ENCODE measurements around the gene C10orf143.

Gene C10orf143

DNA sequence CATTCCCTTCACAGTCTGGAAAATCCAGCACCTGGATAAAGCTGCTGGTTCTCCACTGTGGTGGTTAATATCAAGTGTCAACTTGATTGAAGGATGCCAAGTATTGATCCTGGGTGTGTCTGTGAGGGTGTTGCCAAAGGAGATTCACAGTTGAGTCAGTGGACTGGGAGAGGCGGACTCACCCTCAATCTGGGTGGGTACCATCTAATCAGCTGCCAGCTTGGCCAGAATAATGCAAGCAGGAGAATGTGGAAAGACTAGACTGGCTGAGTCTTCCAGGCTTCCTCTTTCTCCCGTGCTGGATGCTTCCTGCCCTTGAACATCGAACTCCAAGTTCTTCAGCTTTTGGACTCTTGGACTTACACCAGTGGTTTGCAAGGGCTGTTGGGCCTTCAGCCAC lies 48.4 kb downstream of the C10orf143 start:
- TF ChIP-seq, protein P1, sequence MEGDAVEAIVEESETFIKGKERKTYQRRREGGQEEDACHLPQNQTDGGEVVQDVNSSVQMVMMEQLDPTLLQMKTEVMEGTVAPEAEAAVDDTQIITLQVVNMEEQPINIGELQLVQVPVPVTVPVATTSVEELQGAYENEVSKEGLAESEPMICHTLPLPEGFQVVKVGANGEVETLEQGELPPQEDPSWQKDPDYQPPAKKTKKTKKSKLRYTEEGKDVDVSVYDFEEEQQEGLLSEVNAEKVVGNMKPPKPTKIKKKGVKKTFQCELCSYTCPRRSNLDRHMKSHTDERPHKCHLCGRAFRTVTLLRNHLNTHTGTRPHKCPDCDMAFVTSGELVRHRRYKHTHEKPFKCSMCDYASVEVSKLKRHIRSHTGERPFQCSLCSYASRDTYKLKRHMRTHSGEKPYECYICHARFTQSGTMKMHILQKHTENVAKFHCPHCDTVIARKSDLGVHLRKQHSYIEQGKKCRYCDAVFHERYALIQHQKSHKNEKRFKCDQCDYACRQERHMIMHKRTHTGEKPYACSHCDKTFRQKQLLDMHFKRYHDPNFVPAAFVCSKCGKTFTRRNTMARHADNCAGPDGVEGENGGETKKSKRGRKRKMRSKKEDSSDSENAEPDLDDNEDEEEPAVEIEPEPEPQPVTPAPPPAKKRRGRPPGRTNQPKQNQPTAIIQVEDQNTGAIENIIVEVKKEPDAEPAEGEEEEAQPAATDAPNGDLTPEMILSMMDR (conservative IDR thresholded peaks at IDR 0.05; ENCODE audit: low read depth, low read length) = no peak
- no peaks in the 10 kb centered on the region for H3K27me3 ChIP-seq (ENCODE audit: insufficient read depth, low read depth)
- no peaks in the 10 kb centered on the region for H3K79me2 ChIP-seq (ENCODE audit: insufficient read depth, low read depth)
- no peak overlapping the region for H3K4me3 ChIP-seq (IDR thresholded peaks at IDR 0.05; ENCODE audit: insufficient read depth, low read depth, low read length)
- H3K4me1 ChIP-seq (ENCODE audit: low read depth, poor library complexity, severe bottlenecking) = no peaks in the 10 kb centered on the region
- H3K27ac ChIP-seq = no peak overlapping the region
- H3K4me2 ChIP-seq = no peak overlapping the region
- H2AFZ ChIP-seq (ENCODE audit: low read depth) = no peak overlapping the region
- no peaks in the 10 kb centered on the region for H4K20me1 ChIP-seq (ENCODE audit: insufficient read depth)
- no peaks in the 10 kb centered on the region for H3K36me3 ChIP-seq (ENCODE audit: insufficient read depth)
- H3K9ac ChIP-seq = no peak overlapping the region

DNA sequence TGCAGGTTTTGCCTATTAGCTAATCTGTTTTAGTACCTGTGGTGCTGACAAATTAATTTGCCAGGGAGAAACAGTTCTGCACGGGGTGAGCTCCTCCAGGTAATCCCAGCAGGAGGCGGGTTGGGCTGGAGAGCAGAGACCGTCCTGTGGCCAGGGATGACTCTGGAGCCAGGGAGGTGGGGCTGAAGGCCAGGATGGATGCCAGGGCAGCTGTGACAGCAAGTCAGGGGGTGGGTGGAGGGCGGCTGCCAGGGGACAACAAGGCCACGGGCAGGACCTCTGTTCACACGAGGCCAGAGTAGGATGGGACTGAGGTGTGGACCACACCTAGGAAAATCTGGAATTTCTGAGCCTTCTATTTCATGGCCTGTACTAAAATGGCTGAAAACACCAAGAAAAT lies 48.9 kb downstream of the C10orf143 start:
- Histone ChIP-seq H4K20me1 (ENCODE audit: insufficient read depth) (no peaks in the 10 kb centered on the region), H3K9ac (no peak overlapping the region), H3K4me1 (ENCODE audit: low read depth, poor library complexity, severe bottlenecking) (no peaks in the 10 kb centered on the region), H3K27me3 (ENCODE audit: insufficient read depth, low read depth) (no peaks in the 10 kb centered on the region), H3K79me2 (ENCODE audit: insufficient read depth, low read depth) (no peaks in the 10 kb centered on the region), H3K27ac (no peak overlapping the region), H3K4me2 (no peak overlapping the region), H3K36me3 (ENCODE audit: insufficient read depth) (no peaks in the 10 kb centered on the region), H2AFZ (ENCODE audit: low read depth) (no peak overlapping the region), H3K4me3 (IDR thresholded peaks at IDR 0.05; ENCODE audit: insufficient read depth, low read depth, low read length) (no peak overlapping the region)
- TF ChIP-seq, protein P1 (conservative IDR thresholded peaks at IDR 0.05; ENCODE audit: low read depth, low read length) = no peak

DNA sequence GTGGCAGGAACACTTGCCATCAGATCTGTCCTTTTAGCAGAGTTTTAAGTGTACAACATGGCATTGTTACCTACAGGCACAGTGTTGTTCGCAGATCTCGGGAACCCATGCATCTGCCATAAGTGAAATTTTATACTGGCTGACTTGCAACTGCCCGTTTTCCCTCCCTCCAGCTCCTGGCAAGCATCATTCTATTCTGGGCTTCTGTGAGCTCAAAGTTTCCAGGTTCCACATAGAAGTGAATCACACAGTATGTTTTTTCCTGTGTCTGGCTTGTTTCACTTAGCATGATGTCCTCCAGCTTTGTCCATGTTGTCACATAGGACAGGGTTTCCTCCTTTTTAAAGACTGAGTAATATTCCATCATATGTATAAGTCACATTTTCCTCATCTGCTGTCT lies 56.6 kb downstream of the C10orf143 start:
- TF ChIP-seq, protein P1 (conservative IDR thresholded peaks at IDR 0.05; ENCODE audit: low read depth, low read length) = no peak
- no peaks in the 10 kb centered on the region for H3K27me3 ChIP-seq (ENCODE audit: insufficient read depth, low read depth)
- H3K4me3 ChIP-seq (IDR thresholded peaks at IDR 0.05; ENCODE audit: insufficient read depth, low read depth, low read length) = no peak overlapping the region
- H3K79me2 ChIP-seq (ENCODE audit: insufficient read depth, low read depth) = no peaks in the 10 kb centered on the region
- H4K20me1 ChIP-seq (ENCODE audit: insufficient read depth) = no peaks in the 10 kb centered on the region
- no peak overlapping the region for H2AFZ ChIP-seq (ENCODE audit: low read depth)
- no peak overlapping the region for H3K9ac ChIP-seq
- H3K36me3 ChIP-seq (ENCODE audit: insufficient read depth) = no peaks in the 10 kb centered on the region
- no peaks in the 10 kb centered on the region for H3K4me1 ChIP-seq (ENCODE audit: low read depth, poor library complexity, severe bottlenecking)
- no peak overlapping the region for H3K27ac ChIP-seq
- H3K4me2 ChIP-seq = no peak overlapping the region

DNA sequence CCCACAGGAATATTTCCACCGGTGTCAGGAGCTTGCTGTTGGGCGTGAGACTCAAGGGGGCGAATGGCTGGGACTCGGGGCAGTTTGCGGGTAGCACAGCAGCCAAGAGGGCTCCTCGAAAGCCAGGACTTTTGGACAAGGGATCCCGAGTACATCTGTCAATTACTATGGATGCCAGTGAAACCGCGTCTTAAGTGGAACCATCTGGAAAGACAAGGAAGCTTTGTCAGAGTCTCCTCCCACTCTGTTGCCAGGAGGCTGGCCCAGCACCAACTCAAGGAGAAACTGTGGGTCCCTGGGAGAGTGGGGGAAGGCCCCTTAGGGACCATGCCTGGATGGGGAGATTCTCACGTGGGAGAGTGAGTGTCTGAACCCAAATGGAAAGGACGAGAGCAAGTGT lies 57.1 kb downstream of the C10orf143 start:
- Histone ChIP-seq H3K27me3 (ENCODE audit: insufficient read depth, low read depth) (no peaks in the 10 kb centered on the region), H4K20me1 (ENCODE audit: insufficient read depth) (no peaks in the 10 kb centered on the region), H3K36me3 (ENCODE audit: insufficient read depth) (no peaks in the 10 kb centered on the region), H3K4me2 (no peak overlapping the region), H3K79me2 (ENCODE audit: insufficient read depth, low read depth) (no peaks in the 10 kb centered on the region), H3K27ac (no peak overlapping the region), H3K4me1 (ENCODE audit: low read depth, poor library complexity, severe bottlenecking) (no peaks in the 10 kb centered on the region), H2AFZ (ENCODE audit: low read depth) (no peak overlapping the region), H3K9ac (no peak overlapping the region), H3K4me3 (IDR thresholded peaks at IDR 0.05; ENCODE audit: insufficient read depth, low read depth, low read length) (no peak overlapping the region)
- TF ChIP-seq, protein P1 (conservative IDR thresholded peaks at IDR 0.05; ENCODE audit: low read depth, low read length) = no peak

Measured in KMS-11 (cell line).